Measurements from ENCODE around the gene GPBP1. TPM values are rescaled to one million over a fixed set of nuclear protein-coding genes. Genes with fewer than 3 reads are reported as not detected.
A peak's percentile ranks its signal among the peaks of the same experiment; 100 is the strongest.

GPBP1 gene
- total RNA-seq, 2 experiments from 2014 or later = 94.1 to 98.5 TPM

DNA sequence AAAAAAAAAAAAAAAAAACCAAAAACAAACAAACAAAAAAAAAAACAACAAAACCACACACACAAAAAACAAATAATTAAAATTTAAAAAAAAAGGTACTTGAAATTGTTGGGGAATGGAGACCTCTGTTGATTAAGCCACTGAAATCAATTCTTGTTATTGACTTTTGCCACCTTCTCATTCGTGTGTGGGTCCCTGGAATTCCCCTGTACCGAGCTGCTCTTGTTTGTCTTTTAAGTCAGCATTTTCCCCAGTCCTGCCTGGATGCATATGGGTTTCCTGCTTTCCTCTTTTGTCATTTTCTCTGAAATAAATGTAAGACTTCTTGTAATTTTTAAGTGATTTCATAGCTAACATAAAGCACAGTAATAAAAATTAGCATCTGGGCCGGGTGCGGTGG, 45.5 kb downstream of the GPBP1 start:
- ChIA-PET POLR2A (interaction anchor here (1.4 kb wide), 1 partner anchor 310 kb away, joined by 3 read pairs; no protein-coding TSS in a partner anchor), CTCF (interaction anchor here (0.7 to 2.4 kb wide), 16 partner anchors 17 to 319 kb away, joined by 3 to 23 read pairs (median 4); no protein-coding TSS in a partner anchor)
- H3K4me1 Mint-ChIP-seq (ENCODE audit: low read depth) = peaks cover 52% of the 10 kb centered on the region
- peak overlapping the region; percentile 81 for H3K27ac Mint-ChIP-seq
- no peaks in the 10 kb centered on the region for H3K9me3 Mint-ChIP-seq
- H3K4me3 Mint-ChIP-seq = no peak overlapping the region
- intact Hi-C loops (cut with micrococcal nuclease) = loop anchor here (5.0 kb wide), 1 partner anchor 43 kb away; no protein-coding TSS in a partner anchor
- DNase-seq = no peak
- H3K27me3 Mint-ChIP-seq = no peaks in the 10 kb centered on the region
- peaks cover 19% of the 10 kb centered on the region for H3K36me3 Mint-ChIP-seq

DNA sequence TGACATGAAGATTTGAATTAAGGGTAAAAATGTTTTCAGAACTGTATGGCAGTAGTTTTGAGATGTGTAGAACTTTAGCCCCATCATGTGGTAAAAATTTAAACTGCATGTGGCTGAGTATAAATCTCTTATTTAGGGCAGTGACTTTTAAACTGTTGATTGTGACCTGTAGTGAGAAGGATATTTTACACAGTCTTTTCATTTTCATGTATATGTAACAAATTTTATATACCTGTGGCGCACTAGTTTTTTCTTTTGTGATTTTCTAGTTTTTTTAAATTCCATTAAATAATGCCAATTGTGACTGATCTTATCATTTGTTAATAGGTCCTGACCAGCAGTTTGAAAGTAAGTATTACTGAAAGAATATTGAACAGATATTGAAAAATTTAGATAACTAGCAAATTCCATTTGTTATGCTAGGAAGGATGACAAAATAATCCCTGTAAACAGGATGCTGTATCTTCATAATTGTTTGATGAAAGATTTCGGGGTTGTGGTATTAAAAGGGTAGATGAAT, 47.2 kb downstream of the GPBP1 start:
- peak overlapping the region; percentile 56 for H3K27ac Mint-ChIP-seq
- intact Hi-C loops (cut with micrococcal nuclease) = loop anchor here (1.0 to 5.0 kb wide), 5 partner anchors 46 to 949 kb away; partner anchors contain the start of gene MIER3
- no peaks in the 10 kb centered on the region for H3K9me3 Mint-ChIP-seq
- DNase-seq = no peak
- peaks cover 10% of the 10 kb centered on the region for H3K36me3 Mint-ChIP-seq
- H3K4me1 Mint-ChIP-seq (ENCODE audit: low read depth) = peaks cover 51% of the 10 kb centered on the region
- H3K27me3 Mint-ChIP-seq = no peaks in the 10 kb centered on the region
- no peak overlapping the region for H3K4me3 Mint-ChIP-seq
- ChIA-PET CTCF (interaction anchor here (1.4 to 2.4 kb wide), 2 partner anchors 83 to 310 kb away, joined by 5 to 23 read pairs; no protein-coding TSS in a partner anchor), POLR2A (no interaction called here)

DNA sequence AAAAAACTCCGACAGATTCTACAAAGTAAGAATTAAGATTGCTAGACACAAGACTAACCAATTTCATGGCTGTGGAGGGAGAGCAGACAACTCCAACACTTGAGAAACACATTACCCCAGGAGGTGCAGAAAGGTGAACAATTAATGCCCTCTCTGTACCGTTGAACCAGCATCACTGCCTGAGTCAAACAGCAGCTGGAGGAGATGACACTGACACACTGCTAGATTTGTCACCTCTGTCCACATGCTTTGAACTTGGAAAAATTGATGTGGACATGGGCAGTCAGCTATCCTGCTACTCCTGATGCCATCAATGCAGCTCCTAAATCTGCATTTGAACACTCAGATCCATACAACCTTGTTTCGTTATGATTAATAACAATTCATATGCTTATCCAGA, 51.7 kb downstream of the GPBP1 start:
- Mint-ChIP-seq H3K4me3 (no peak overlapping the region), H3K4me1 (ENCODE audit: low read depth) (peaks cover 29% of the 10 kb centered on the region), H3K27ac (peak overlapping the region; percentile 51), H3K27me3 (no peaks in the 10 kb centered on the region), H3K36me3 (peaks cover 23% of the 10 kb centered on the region), H3K9me3 (no peaks in the 10 kb centered on the region)
- POLR2A ChIA-PET = no interaction called here
- intact Hi-C loops (cut with micrococcal nuclease) = no loop called here
- DNase-seq = peak; percentile 39
- CTCF ChIA-PET = interaction anchor here (0.6 to 2.1 kb wide), 5 partner anchors 50 to 325 kb away, joined by 3 to 9 read pairs (median 3); no protein-coding TSS in a partner anchor

DNA sequence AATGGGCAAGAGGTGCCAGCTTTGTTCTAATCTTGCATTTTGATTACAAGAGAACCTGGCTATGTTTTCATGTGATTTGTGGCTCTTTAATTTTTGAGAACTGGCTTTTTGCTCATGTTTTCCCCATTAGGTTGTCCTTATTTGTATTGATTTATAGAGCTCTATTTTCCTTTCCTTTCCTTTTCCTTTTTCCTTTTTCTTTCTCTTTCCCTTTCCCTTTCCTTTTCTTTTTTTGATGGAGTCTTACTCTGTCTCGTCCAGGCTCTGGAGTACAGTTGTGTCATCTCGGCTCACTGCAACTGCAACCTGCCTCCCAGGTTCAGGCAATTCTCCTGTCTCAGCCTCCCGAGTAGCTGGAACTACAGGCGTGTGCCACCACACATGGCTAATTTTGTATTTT, 55.5 kb downstream of the GPBP1 start:
- ChIA-PET POLR2A (no interaction called here), CTCF (no interaction called here)
- Mint-ChIP-seq H3K4me3 (no peak overlapping the region), H3K9me3 (no peaks in the 10 kb centered on the region), H3K36me3 (peaks cover 47% of the 10 kb centered on the region), H3K4me1 (ENCODE audit: low read depth) (peaks cover 32% of the 10 kb centered on the region), H3K27me3 (no peaks in the 10 kb centered on the region), H3K27ac (no peak overlapping the region)
- DNase-seq = no peak
- intact Hi-C loops (cut with micrococcal nuclease) = no loop called here

DNA sequence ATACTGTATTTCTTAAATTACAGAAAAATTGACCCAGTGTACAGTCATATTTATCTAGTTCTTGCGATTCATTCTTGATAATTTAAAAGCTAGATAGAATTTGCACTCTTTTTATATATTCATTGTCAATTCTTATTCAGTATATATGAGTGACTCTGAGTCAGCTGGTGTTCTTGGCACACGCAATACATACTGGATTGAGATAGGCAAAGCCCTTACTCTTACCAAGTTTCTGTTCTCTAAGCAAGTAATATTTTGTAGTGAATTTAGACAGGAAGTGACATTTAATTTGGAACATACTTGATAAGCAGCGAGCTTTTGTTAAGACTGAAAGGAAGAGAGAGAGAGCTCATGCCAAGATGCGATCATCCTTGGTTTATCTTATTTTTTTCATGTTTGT, 57.7 kb downstream of the GPBP1 start:
- Mint-ChIP-seq H3K4me1 (ENCODE audit: low read depth) (peaks cover 19% of the 10 kb centered on the region), H3K4me3 (no peak overlapping the region), H3K9me3 (no peaks in the 10 kb centered on the region), H3K27me3 (no peaks in the 10 kb centered on the region), H3K27ac (peak overlapping the region; percentile 25), H3K36me3 (peaks cover 49% of the 10 kb centered on the region)
- intact Hi-C loops (cut with micrococcal nuclease) = no loop called here
- POLR2A ChIA-PET = no interaction called here
- CTCF ChIA-PET = interaction anchor here (0.7 to 1.7 kb wide), 2 partner anchors 93 to 966 kb away, joined by 3 to 6 read pairs; no protein-coding TSS in a partner anchor
- DNase-seq = no peak

DNA sequence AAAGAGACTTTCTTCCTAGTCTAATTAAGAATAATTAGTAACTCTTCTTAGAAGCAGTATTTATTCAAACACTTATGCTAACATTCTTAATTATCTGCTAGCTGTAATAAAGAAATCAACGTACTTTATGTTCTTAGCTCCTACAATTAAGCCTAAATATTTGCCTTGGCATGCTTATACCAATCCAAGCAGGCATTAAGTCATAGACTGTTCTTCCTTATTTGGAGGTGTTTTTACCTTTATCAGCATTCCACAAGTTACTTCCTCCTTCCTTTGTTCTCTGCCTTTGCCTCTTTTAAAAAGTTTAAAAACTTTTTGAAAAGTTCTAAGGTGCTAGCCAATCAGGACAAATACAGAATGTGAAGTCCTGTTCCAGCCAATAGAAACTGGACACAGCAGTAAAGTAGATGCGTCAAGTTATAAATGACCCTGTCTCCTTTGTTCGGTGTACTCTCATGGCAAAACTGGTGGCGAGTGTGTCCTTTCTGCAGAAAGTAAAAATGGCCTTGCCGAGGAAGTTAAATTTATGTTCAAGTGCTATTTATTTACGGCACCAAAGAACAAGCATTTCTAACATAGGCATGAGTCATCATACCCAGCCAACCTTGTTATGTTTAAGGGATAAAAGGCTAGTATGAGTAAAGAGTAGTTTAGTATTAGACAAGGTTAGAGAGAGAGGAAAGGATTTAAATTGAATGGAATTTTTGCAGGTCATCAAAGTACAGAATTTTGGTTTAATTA, 58.6 kb downstream of the GPBP1 start:
- Mint-ChIP-seq H3K36me3 (peaks cover 54% of the 10 kb centered on the region), H3K4me3 (no peak overlapping the region), H3K9me3 (no peaks in the 10 kb centered on the region), H3K27ac (no peak overlapping the region), H3K4me1 (ENCODE audit: low read depth) (peaks cover 19% of the 10 kb centered on the region), H3K27me3 (no peaks in the 10 kb centered on the region)
- CTCF ChIA-PET = interaction anchor here (0.7 kb wide), 1 partner anchor 967 kb away, joined by 3 read pairs; no protein-coding TSS in a partner anchor
- POLR2A ChIA-PET = no interaction called here
- DNase-seq = no peak
- intact Hi-C loops (cut with micrococcal nuclease) = no loop called here

DNA sequence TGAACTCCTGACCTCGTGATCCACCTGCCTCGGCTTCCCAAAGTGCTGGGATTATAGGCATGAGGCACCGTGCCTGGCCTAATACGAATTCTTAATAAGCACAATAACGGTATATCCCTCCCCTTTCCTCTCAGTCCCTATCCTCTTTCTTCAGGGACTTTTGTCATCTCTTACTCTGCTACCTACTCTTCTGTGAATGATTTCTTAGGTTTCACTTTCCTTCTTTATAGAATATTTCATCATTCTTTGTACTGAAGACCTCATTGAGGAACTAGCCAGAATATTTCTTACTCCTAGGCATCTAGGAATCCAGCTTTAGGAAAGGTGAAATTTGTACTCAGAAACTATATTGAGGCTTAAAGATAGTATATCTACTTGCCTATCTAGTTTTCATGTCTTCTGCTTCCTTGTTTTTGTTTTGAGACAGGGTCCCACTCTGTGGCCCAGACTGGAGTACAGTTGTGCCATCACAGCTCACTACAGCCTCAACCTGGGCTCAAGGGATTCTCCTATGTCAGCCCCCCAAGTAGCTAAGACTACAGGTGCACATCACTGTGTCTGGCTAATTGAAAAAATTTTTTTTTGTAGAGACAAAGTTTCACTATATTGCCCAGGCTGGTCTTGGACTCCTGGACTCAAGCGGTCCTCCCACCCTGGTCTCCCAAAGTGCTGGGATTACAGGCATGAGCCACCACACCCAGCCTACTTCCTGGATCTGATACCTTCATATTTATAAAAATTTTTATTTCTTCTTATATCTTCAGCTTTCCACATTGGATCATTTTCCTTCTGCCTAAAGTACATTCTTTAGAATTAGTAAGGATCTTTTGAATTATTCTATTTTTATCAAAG, 69.7 kb downstream of the GPBP1 start:
- Mint-ChIP-seq H3K4me1 (ENCODE audit: low read depth) (peaks cover 30% of the 10 kb centered on the region), H3K27ac (peak overlapping the region; percentile 62), H3K36me3 (peaks cover 43% of the 10 kb centered on the region), H3K9me3 (no peaks in the 10 kb centered on the region), H3K27me3 (no peaks in the 10 kb centered on the region), H3K4me3 (no peak overlapping the region)
- ChIA-PET CTCF (no interaction called here), POLR2A (no interaction called here)
- intact Hi-C loops (cut with micrococcal nuclease) = no loop called here
- no peak for DNase-seq

DNA sequence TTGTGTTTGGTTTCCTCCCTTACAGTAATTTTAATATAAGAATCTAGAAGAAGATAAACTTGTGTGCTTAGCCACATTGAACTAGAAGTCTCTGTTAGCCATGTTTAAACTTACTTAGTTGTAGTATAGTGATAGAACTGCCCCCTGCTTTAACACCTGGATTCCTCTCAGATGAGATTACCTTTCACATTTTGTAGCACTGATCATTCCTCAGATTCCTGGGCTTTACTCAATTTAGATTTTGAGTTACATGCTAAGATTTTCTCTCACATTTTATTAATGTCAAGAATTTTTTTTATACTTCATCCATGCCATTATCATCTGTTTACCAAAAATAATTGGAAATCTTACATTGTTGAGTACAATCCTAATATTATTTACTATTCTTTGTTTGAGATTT, 70.5 kb downstream of the GPBP1 start:
- H3K4me1 Mint-ChIP-seq (ENCODE audit: low read depth) = peaks cover 30% of the 10 kb centered on the region
- DNase-seq = no peak
- no peaks in the 10 kb centered on the region for H3K9me3 Mint-ChIP-seq
- H3K27me3 Mint-ChIP-seq = no peaks in the 10 kb centered on the region
- H3K27ac Mint-ChIP-seq = peak overlapping the region; percentile 40
- H3K4me3 Mint-ChIP-seq = no peak overlapping the region
- POLR2A ChIA-PET = no interaction called here
- CTCF ChIA-PET = no interaction called here
- intact Hi-C loops (cut with micrococcal nuclease) = no loop called here
- peaks cover 42% of the 10 kb centered on the region for H3K36me3 Mint-ChIP-seq

DNA sequence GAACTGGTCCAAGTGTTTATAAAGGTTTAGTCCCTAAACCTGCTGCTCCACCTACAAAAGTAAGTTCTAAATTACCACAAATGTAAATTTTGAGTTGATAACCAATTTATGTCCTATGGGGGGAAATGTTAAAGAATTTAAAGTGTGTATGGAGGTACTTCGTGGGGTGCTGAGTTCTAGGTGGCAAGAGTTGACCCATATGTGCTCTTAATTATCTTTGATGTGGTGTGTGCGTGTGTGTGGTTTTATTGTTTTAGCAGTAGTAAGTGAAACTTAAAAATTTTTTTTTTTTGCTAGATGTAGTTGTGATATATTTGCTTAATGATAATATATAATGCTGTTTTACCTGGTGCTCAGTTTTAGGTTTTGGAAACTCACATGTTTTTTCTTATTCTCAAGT, 72.6 kb downstream of the GPBP1 start:
- CTCF ChIA-PET = no interaction called here
- intact Hi-C loops (cut with micrococcal nuclease) = no loop called here
- H3K4me3 Mint-ChIP-seq = no peak overlapping the region
- H3K9me3 Mint-ChIP-seq = no peaks in the 10 kb centered on the region
- peak overlapping the region; percentile 58 for H3K27ac Mint-ChIP-seq
- DNase-seq = no peak
- H3K4me1 Mint-ChIP-seq (ENCODE audit: low read depth) = peaks cover 36% of the 10 kb centered on the region
- H3K36me3 Mint-ChIP-seq = peaks cover 43% of the 10 kb centered on the region
- POLR2A ChIA-PET = no interaction called here
- H3K27me3 Mint-ChIP-seq = no peaks in the 10 kb centered on the region

DNA sequence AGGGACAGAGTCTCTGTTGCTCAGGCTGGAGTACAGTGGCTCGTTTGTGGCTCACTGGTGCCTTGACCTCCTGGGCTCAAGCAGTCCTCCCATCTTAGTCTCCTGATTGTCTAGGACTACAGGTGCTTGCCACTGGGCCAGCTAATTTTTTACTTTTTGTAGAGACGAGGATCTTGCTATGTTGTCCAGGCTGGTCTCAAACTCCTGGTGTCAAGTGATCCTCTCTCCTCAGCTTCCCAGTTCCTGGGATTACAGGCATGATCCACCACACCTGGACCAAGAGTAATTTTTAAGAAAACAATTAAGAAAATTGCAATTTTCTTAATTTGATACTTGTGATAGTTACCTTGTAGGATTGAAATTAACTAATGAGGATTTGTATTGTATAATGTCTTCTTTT, 73.9 kb downstream of the GPBP1 start:
- Mint-ChIP-seq H3K9me3 (no peaks in the 10 kb centered on the region), H3K36me3 (peaks cover 50% of the 10 kb centered on the region), H3K27ac (no peak overlapping the region), H3K27me3 (no peaks in the 10 kb centered on the region), H3K4me3 (no peak overlapping the region), H3K4me1 (ENCODE audit: low read depth) (peaks cover 41% of the 10 kb centered on the region)
- no peak for DNase-seq
- ChIA-PET POLR2A (no interaction called here), CTCF (no interaction called here)
- intact Hi-C loops (cut with micrococcal nuclease) = no loop called here

DNA sequence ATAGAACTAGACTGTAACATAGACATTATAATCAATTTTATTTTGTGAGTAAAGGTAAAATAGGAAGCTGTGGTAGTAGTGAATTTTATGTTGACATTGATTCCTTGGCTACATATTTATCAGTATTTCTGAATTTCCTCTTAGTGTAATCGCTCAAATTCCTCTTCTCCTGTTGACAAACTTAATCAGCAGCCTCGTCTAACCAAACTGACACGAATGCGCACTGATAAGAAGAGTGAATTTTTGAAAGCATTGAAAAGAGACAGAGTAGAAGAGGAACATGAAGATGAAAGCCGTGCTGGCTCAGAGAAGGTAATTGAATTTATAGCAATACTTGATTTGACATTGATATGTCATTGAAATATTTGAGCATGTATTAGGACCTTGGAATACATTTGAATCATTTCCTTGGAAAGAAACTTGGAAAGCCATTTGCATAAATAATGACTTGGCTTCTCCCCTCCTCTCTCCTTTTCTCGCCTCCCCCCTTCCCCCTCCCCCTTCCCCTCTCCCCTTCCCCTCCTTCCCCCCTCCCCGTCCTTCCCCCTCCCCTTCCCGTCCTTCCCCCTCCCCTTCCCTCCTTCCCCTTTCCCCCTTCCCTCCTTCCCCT, 75.5 kb downstream of the GPBP1 start:
- no peak for DNase-seq
- Mint-ChIP-seq H3K36me3 (peaks cover 52% of the 10 kb centered on the region), H3K27me3 (no peaks in the 10 kb centered on the region), H3K4me1 (ENCODE audit: low read depth) (peaks cover 30% of the 10 kb centered on the region), H3K9me3 (no peaks in the 10 kb centered on the region), H3K4me3 (no peak overlapping the region), H3K27ac (no peak overlapping the region)
- ChIA-PET CTCF (interaction anchor here (1.2 kb wide), 1 partner anchor 18 kb away, joined by 3 read pairs; no protein-coding TSS in a partner anchor), POLR2A (no interaction called here)
- intact Hi-C loops (cut with micrococcal nuclease) = no loop called here

DNA sequence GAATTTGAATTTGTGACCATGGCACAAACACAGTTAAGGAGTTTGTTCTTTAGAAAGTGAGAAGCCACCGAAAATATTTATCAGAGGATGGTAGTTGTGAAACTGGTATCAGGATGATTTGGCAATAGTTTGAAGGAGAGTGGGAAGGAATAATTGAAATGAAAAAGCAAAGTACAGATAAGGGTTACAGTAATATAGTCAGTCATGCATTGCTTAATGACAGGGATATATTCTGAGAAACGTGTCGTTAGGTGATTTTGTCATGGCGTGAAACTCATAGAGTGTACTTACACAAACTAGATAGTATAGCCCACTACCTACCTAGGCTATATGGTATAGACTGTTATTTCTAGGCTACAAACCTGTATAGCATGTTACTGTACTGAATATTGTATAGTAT, 84.2 kb downstream of the GPBP1 start:
- no peak for DNase-seq
- intact Hi-C loops (cut with micrococcal nuclease) = no loop called here
- Mint-ChIP-seq H3K27ac (peak overlapping the region; percentile 53), H3K4me3 (no peak overlapping the region), H3K4me1 (ENCODE audit: low read depth) (peaks cover 43% of the 10 kb centered on the region), H3K9me3 (no peaks in the 10 kb centered on the region), H3K27me3 (no peaks in the 10 kb centered on the region), H3K36me3 (peaks cover 46% of the 10 kb centered on the region)
- CTCF ChIA-PET = no interaction called here
- POLR2A ChIA-PET = no interaction called here
